Thyroid gland (tissue), 4 donors: ENCODE results near the gene DNAAF5.

Source experiments
- POLR2A ChIP-seq, 2 donors: fragments of 450-650 bp; IDR thresholded peaks; one replicate each; pipeline ENCODE4 v1.6.1; 2017; ENCODE audit warnings: antibody characterized with exemption in 2 of 2, mild to moderate bottlenecking in 2 of 2, moderate library complexity in 1 of 2
- TF ChIP-seq, protein P1 (sequence below), 6 experiments: fragments of 200-600 bp in 3 of 6; fragments of 450-650 bp in 3 of 6; sonication (generic) in 3 of 6; IDR thresholded peaks; one replicate each; pipeline ENCODE4 v1.5.1; 2016 to 2019; ENCODE audit warnings: antibody characterized with exemption in 6 of 6, mild to moderate bottlenecking in 2 of 6, inconsistent platforms in 1 of 6, moderate library complexity in 1 of 6

GRCh38 chr7:771234-772004 is 44.9 kb downstream of the DNAAF5 start:
- TF ChIP-seq POLR2A (IDR thresholded peaks at IDR 0.05): no peak
- TF ChIP-seq, protein P1, sequence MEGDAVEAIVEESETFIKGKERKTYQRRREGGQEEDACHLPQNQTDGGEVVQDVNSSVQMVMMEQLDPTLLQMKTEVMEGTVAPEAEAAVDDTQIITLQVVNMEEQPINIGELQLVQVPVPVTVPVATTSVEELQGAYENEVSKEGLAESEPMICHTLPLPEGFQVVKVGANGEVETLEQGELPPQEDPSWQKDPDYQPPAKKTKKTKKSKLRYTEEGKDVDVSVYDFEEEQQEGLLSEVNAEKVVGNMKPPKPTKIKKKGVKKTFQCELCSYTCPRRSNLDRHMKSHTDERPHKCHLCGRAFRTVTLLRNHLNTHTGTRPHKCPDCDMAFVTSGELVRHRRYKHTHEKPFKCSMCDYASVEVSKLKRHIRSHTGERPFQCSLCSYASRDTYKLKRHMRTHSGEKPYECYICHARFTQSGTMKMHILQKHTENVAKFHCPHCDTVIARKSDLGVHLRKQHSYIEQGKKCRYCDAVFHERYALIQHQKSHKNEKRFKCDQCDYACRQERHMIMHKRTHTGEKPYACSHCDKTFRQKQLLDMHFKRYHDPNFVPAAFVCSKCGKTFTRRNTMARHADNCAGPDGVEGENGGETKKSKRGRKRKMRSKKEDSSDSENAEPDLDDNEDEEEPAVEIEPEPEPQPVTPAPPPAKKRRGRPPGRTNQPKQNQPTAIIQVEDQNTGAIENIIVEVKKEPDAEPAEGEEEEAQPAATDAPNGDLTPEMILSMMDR (IDR thresholded peaks at IDR 0.05): no peak
